HG03060 (cell line): ENCODE data around the gene ZNF83.
"Not testable (repeated sequence)": the region's sequence is repeated elsewhere in the genome, so short reads cannot be mapped to it uniquely, and the experiment has no call there.

ENCODE experiments used
- ATAC-seq: cut with Tn5 transposase; IDR thresholded peaks from one replicate; pipeline ENCODE4 v1.9.1; 2021; ENCODE audit warnings: low read depth, moderate number of reproducible peaks; ENCODE audit not compliant: unreplicated experiment

The ZNF83 gene

DNA sequence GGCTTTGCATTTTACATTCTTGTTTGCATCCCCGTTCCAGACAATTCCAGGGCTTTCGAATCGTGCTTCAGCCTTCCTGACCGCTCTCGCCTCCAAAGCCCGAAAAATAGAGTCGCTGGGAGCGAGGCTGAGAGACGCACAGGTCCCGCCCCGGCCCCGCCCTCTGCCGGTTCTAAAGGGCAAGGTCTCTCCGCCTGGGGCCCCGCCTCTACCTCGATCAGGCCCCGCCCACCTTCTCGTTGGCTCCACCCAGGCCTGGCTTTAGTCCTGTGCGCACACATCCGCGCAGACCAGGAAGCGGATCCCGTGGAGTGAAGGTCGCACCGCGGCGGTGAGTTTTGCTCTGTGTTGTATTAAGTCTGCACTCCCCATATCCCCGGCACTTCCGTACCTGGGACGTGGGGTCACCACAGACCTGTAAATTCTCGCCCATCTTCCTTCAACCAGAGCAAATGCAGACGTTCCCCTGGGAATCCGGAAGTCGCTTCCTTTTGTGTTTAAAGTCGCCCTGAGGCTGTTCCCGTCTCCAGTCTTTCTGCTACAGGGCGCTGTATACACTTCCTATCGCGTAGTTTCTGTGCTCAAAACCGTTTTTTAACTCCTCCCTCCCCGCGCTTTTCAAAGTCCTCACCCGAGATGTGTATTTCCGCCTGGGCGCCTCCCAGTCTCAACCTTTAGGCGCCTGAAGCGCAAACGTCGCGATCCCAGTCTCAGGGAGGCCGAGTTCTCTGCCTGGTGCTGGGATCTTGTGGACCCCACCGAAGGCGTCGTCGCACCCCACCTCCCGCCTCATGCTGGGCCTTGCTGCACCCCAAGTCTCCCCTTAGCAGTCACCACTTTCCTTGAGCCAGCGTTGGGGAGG is 67.9 kb downstream of the ZNF83 start, which contains the start of gene ZNF701:
ZNF701 (plus strand) TSS at position 288 of the 862 bp plus-strand sequence. CDS start 3,861 bp downstream, outside the sequence.
- peak; percentile 71 for ATAC-seq

DNA sequence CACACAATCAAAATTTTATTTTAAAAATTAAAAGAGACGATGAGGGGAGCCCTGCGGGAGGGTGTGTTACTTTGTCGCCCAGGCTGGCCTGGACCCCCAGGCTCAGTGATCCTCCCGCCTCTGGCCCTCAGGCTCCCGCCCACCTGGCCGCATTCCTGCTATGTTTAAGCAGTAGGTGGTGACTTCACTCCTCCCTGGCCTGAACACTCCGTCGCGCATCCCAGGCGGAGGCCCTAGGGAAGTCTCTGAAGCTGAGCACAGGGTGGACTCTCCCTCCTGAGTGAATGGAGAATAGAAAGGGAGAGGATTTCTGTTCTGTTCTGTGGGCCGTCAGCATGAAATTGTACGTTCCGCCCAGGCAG is 68.5 kb downstream of the ZNF83 start:
- ATAC-seq, result not testable (repeated sequence)

DNA sequence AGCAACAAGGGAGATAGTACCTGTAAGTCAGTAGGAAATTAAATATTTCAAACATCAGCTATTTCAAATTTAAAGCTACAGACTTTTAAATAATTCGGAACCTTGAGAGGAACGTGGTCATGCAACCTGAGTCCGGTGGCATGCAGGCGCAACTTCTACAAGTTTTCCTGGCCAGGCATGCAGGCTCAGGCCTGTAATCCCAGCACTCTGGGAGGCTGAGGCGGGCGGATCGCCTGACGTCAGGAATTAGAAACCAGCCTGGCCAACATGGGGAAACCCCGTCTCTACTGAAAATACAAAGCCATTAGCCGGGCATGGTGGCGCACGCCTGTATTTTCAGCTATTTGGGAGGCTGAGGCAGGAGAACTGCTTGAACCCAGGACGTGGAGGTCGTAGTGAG is 70.2 kb downstream of the ZNF83 start:
- no peak for ATAC-seq

DNA sequence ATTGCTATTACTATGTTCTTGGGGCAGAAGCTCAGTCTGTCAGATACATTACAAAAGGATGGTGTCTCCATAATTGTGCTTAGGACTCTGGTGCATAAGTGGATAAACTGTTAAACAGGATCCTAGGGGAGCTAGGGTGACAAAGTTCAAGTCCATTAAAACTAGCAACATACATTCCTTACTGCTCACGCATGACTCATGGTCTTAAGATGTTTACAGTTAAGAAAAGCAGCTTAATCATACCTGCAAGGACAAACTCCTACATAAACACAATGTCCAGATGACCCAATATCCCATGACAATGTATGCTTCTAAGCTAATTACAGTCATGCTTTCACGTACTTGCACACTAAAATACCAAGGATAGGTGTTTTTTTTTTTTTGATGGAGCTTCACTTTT is 71.6 kb downstream of the ZNF83 start:
- ATAC-seq, result no peak

DNA sequence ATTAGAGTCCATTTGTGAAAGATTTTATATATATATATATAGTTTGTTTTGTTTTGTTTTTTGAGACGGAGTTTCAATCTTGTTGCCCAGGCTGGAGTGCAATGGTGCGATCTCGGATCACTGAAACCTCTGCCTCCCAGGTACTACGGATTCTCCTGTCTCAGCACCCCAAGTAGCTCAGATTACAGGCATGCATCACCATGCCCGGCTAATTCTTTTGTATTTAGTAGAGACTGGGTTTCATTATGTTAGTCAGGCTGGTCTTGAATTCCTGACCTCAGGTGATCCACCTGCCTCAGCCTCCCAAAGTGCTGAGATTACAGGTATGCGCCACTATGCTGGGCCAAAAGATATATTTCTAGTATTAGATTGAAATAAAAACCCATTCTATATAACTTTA is 72.0 kb downstream of the ZNF83 start:
- no peak for ATAC-seq
